Breast epithelium (tissue), 4 donors: ENCODE data around the gene OXT. TPM values are rescaled to one million over a fixed set of nuclear protein-coding genes. Genes with fewer than 3 reads are reported as not detected.

Experiments
- DNase-seq, 2 donors: peaks; one replicate each; pipeline ENCODE4 v3.0.0-alpha.2; 2019; ENCODE audit warnings: low spot score in 2 of 2
- H3K27ac ChIP-seq, 2 donors: fragments of 200-600 bp; sonication (generic) in 1 of 2; one replicate each; pipeline ENCODE4 v1.5.1; 2016 to 2019; ENCODE audit warnings: mild to moderate bottlenecking in 1 of 2
- H3K27me3 ChIP-seq, 2 donors: fragments of 200-600 bp; sonication (generic) in 1 of 2; one replicate each; pipeline versions ENCODE4 v1.5.1 to v1.6.0; 2017 to 2019; ENCODE audit warnings: control low read depth in 1 of 2, mild to moderate bottlenecking in 1 of 2
- H3K36me3 ChIP-seq: fragments of 200-600 bp; one replicate; pipeline ENCODE4 v1.5.1; 2019
- H3K4me1 ChIP-seq, 2 donors: fragments of 200-600 bp; sonication (generic); one replicate each; pipeline ENCODE4 v1.5.1; 2016 to 2019; ENCODE audit warnings: control low read depth in 1 of 2
- H3K4me3 ChIP-seq, 3 donors: fragments of 200-600 bp; sonication (generic); 1 replicate in 2 of 3; 2 replicates in 1 of 3; pipeline ENCODE4 v1.5.1; 2016 to 2019; ENCODE audit warnings: mild to moderate bottlenecking in 3 of 3, moderate library complexity in 2 of 3
- H3K9me3 ChIP-seq, 2 donors: fragments of 200-600 bp; sonication (generic) in 1 of 2; one replicate each; pipeline ENCODE4 v1.5.1; 2016 to 2019; ENCODE audit warnings: control low read depth in 1 of 2
- CTCF ChIP-seq, 3 donors: fragments of 450-650 bp; IDR thresholded peaks; one replicate each; pipeline ENCODE4 v1.5.1; 2016 to 2017; ENCODE audit warnings: antibody characterized with exemption in 3 of 3, mild to moderate bottlenecking in 3 of 3, moderate library complexity in 3 of 3
- POLR2A ChIP-seq: fragments of 450-650 bp; IDR thresholded peaks from one replicate; pipeline ENCODE4 v1.6.1; 2016; ENCODE audit warnings: antibody characterized with exemption, mild to moderate bottlenecking, moderate library complexity
- POLR2AphosphoS5 ChIP-seq, 3 donors: sonication (generic); formaldehyde crosslinking; IDR thresholded peaks; one replicate each; pipeline ENCODE4 v1.6.1; 2017; ENCODE audit warnings: antibody characterized with exemption in 3 of 3
- intact Hi-C: fragments of 100-400 bp; cut with DNase I; formaldehyde crosslinking; loops from one replicate; pipeline ENCODE4 v1.15.1; 2023; ENCODE audit warnings: low total_unique reads
- total RNA-seq, 3 donors: library from RNA; depleted of rRNA; stranded (reverse); fragments of >200 nt; gene quantifications; one replicate each; pipeline ENCODE4 v1.1.0, GENCODE V29; 2016

Gene OXT
- total RNA-seq, 3 donors from 2014 or later = 4.5 TPM; not detected in 2

GRCh38 chr20:3042625-3043024 is 28.8 kb upstream of the OXT start:
- Histone ChIP-seq H3K27ac (peak overlapping the region; percentile 67 to 86), H3K36me3 (no peaks in the 10 kb centered on the region), H3K4me1 (peaks cover 4 to 5% of the 10 kb centered on the region in 2 donors), H3K9me3 (no peaks in the 10 kb centered on the region), H3K27me3 (no peaks in the 10 kb centered on the region), H3K4me3 (no peak overlapping the region)
- TF ChIP-seq CTCF (IDR thresholded peaks at IDR 0.05) (no peak), POLR2A (no peak), POLR2AphosphoS5 (IDR thresholded peaks at IDR 0.05) (no peak)
- intact Hi-C loops = no loop called here
- no peak for DNase-seq

- intact Hi-C loops = no loop called here
- TF ChIP-seq POLR2A (no peak), POLR2AphosphoS5 (IDR thresholded peaks at IDR 0.05) (no peak), CTCF (IDR thresholded peaks at IDR 0.05) (no peak)
- Histone ChIP-seq H3K9me3 (no peaks in the 10 kb centered on the region), H3K4me3 (no peak within 1 kb of the TSS), H3K4me1 (peaks cover 4 to 5% of the 10 kb centered on the region in 2 donors), H3K27me3 (no peaks in the 10 kb centered on the region), H3K27ac (peak within 1 kb of the TSS; percentile 67 to 86), H3K36me3 (no peaks in the 10 kb centered on the region)
- DNase-seq = no peak
Measured at GRCh38 chr20:3043322-3043721, 28.1 kb upstream of the OXT start, which contains the start of gene GNRH2. GNRH2 (plus strand) TSS chr20:3043622; CDS start chr20:3044415, 793 bp downstream.

- H3K27me3 ChIP-seq = no peaks in the 10 kb centered on the region
- TF ChIP-seq CTCF (IDR thresholded peaks at IDR 0.05) (no peak), POLR2AphosphoS5 (IDR thresholded peaks at IDR 0.05) (no peak), POLR2A (no peak)
- no peak for DNase-seq
- H3K36me3 ChIP-seq = no peaks in the 10 kb centered on the region
- peak overlapping the region in 1 of 3 donors; percentile 91 for H3K4me3 ChIP-seq
- intact Hi-C loops = no loop called here
- H3K4me1 ChIP-seq = peaks cover 4 to 5% of the 10 kb centered on the region in 2 donors
- no peaks in the 10 kb centered on the region for H3K9me3 ChIP-seq
- H3K27ac ChIP-seq = peak overlapping the region; percentile 93 to 94
Measured at GRCh38 chr20:3044336-3044965, 27.0 kb upstream of the OXT start.

- intact Hi-C loops = loop anchor here (5.0 kb wide), 1 partner anchor 72 kb away; no protein-coding TSS in a partner anchor
Measured at GRCh38 chr20:3045042-3045815, 26.2 kb upstream of the OXT start.

More at GRCh38 chr20:3045042-3045815, 26.2 kb upstream of the OXT start:
- peak; percentile 70 to 86 for DNase-seq
- no peaks in the 10 kb centered on the region for H3K27me3 ChIP-seq
- H3K9me3 ChIP-seq = no peaks in the 10 kb centered on the region
- no peaks in the 10 kb centered on the region for H3K36me3 ChIP-seq
- peak overlapping the region; percentile 93 to 94 for H3K27ac ChIP-seq
- no peak for TF ChIP-seq POLR2A
- TF ChIP-seq POLR2AphosphoS5 (IDR thresholded peaks at IDR 0.05) = no peak
- no peak for TF ChIP-seq CTCF (IDR thresholded peaks at IDR 0.05)
- H3K4me1 ChIP-seq = peaks cover 4 to 5% of the 10 kb centered on the region in 2 donors
- peak overlapping the region; percentile 82 to 91 (median 88) for H3K4me3 ChIP-seq
